ENCODE results near the gene RSPRY1.

RSPRY1 gene

GRCh38 chr16:57202095-57202886, 16.2 kb downstream of the RSPRY1 start:
- no peak overlapping the region for H3K4me3 ChIP-seq (replicated peaks; ENCODE audit: low read depth, low read length)
- no peak for TF ChIP-seq CTCF (IDR thresholded peaks at IDR 0.05; ENCODE audit: low read depth, low read length, missing control alignments)
- DNase-seq (ENCODE audit: extremely low read depth, low read depth) = no peak

- TF ChIP-seq CTCF (IDR thresholded peaks at IDR 0.05; ENCODE audit: low read depth, low read length, missing control alignments) = no peak
- H3K4me3 ChIP-seq (replicated peaks; ENCODE audit: low read depth, low read length) = no peak overlapping the region
- no peak for DNase-seq (ENCODE audit: extremely low read depth, low read depth)
These were observed 17.3 kb downstream of the RSPRY1 start for GRCh38 chr16:57203451-57203850.

- DNase-seq (ENCODE audit: extremely low read depth, low read depth) = no peak
- TF ChIP-seq CTCF (IDR thresholded peaks at IDR 0.05; ENCODE audit: low read depth, low read length, missing control alignments) = no peak
These were observed 18.5 kb downstream of the RSPRY1 start for GRCh38 chr16:57204675-57205074.

GRCh38 chr16:57208926-57209325, 22.8 kb downstream of the RSPRY1 start:
- no peak for TF ChIP-seq CTCF (IDR thresholded peaks at IDR 0.05; ENCODE audit: low read depth, low read length, missing control alignments)
- no peak overlapping the region for H3K4me3 ChIP-seq (replicated peaks; ENCODE audit: low read depth, low read length)
- DNase-seq (ENCODE audit: extremely low read depth, low read depth) = no peak

More at GRCh38 chr16:57204675-57205074, 18.5 kb downstream of the RSPRY1 start:
- H3K4me3 ChIP-seq (replicated peaks; ENCODE audit: low read depth, low read length) = no peak overlapping the region

GRCh38 chr16:57209780-57210179, 23.7 kb downstream of the RSPRY1 start:
- DNase-seq (ENCODE audit: extremely low read depth, low read depth) = no peak
- H3K4me3 ChIP-seq (replicated peaks; ENCODE audit: low read depth, low read length) = no peak overlapping the region
- TF ChIP-seq CTCF (IDR thresholded peaks at IDR 0.05; ENCODE audit: low read depth, low read length, missing control alignments) = no peak

GRCh38 chr16:57213462-57213861, 27.3 kb downstream of the RSPRY1 start:
- no peak overlapping the region for H3K4me3 ChIP-seq (replicated peaks; ENCODE audit: low read depth, low read length)
- no peak for DNase-seq (ENCODE audit: extremely low read depth, low read depth)
- TF ChIP-seq CTCF (IDR thresholded peaks at IDR 0.05; ENCODE audit: low read depth, low read length, missing control alignments) = no peak
